Measurements from ENCODE around the gene MEPCE.
A peak's percentile ranks its signal among the peaks of the same experiment; 100 is the strongest.

- TF ChIP-seq EZH2 (IDR thresholded peaks at IDR 0.05; ENCODE audit: low read depth, unreplicated experiment): no peak
- peak; percentile 45 to 63 for TF ChIP-seq CTCF (conservative IDR thresholded peaks at IDR 0.05; ENCODE audit: low read depth in 2 of 2)
- TF ChIP-seq POLR2AphosphoS5 (IDR thresholded peaks at IDR 0.05; ENCODE audit: low read depth): no peak
- peak; percentile 81 for TF ChIP-seq CREB1 (CRISPR knock-in tag; IDR thresholded peaks at IDR 0.05; ENCODE audit: low read depth)
- TF ChIP-seq, protein P1, sequence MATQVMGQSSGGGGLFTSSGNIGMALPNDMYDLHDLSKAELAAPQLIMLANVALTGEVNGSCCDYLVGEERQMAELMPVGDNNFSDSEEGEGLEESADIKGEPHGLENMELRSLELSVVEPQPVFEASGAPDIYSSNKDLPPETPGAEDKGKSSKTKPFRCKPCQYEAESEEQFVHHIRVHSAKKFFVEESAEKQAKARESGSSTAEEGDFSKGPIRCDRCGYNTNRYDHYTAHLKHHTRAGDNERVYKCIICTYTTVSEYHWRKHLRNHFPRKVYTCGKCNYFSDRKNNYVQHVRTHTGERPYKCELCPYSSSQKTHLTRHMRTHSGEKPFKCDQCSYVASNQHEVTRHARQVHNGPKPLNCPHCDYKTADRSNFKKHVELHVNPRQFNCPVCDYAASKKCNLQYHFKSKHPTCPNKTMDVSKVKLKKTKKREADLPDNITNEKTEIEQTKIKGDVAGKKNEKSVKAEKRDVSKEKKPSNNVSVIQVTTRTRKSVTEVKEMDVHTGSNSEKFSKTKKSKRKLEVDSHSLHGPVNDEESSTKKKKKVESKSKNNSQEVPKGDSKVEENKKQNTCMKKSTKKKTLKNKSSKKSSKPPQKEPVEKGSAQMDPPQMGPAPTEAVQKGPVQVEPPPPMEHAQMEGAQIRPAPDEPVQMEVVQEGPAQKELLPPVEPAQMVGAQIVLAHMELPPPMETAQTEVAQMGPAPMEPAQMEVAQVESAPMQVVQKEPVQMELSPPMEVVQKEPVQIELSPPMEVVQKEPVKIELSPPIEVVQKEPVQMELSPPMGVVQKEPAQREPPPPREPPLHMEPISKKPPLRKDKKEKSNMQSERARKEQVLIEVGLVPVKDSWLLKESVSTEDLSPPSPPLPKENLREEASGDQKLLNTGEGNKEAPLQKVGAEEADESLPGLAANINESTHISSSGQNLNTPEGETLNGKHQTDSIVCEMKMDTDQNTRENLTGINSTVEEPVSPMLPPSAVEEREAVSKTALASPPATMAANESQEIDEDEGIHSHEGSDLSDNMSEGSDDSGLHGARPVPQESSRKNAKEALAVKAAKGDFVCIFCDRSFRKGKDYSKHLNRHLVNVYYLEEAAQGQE (IDR thresholded peaks at IDR 0.05; ENCODE audit: unreplicated experiment): no peak
- TF ChIP-seq EZH2phosphoT487 (IDR thresholded peaks at IDR 0.05; ENCODE audit: unreplicated experiment): no peak
- no peak for TF ChIP-seq JUNB (IDR thresholded peaks at IDR 0.05; ENCODE audit: unreplicated experiment)
- TF ChIP-seq, protein P2, sequence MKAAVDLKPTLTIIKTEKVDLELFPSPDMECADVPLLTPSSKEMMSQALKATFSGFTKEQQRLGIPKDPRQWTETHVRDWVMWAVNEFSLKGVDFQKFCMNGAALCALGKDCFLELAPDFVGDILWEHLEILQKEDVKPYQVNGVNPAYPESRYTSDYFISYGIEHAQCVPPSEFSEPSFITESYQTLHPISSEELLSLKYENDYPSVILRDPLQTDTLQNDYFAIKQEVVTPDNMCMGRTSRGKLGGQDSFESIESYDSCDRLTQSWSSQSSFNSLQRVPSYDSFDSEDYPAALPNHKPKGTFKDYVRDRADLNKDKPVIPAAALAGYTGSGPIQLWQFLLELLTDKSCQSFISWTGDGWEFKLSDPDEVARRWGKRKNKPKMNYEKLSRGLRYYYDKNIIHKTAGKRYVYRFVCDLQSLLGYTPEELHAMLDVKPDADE (IDR thresholded peaks at IDR 0.05): no peak
- TF ChIP-seq NANOG (IDR thresholded peaks at IDR 0.05; ENCODE audit: borderline replicate concordance): no peak
Observed at GRCh38 chr7:100483090-100483721, 53.6 kb downstream of the MEPCE start.

Measured in GM23338 (cell line).